Measurements from ENCODE around the gene PLXNB3. TPM values are rescaled to one million over a fixed set of nuclear protein-coding genes. Genes with fewer than 3 reads are reported as not detected.
A peak's percentile ranks its signal among the peaks of the same experiment; 100 is the strongest.

Gene PLXNB3
- total RNA-seq, 1 donor from 2014 or later: 34.8 TPM

- no peak for TF ChIP-seq CTCF (IDR thresholded peaks at IDR 0.05)
- H3K27ac Mint-ChIP-seq (ENCODE audit: unreplicated experiment): no peak overlapping the region
- H3K36me3 Mint-ChIP-seq (ENCODE audit: low read depth): peaks cover 2% of the 10 kb centered on the region
- H3K4me3 Mint-ChIP-seq (ENCODE audit: unreplicated experiment): no peak overlapping the region
- no peaks in the 10 kb centered on the region for H3K9me3 Mint-ChIP-seq (ENCODE audit: low read depth)
- peak; percentile 94 for DNase-seq (ENCODE audit: low spot score)
- H3K27me3 Mint-ChIP-seq (ENCODE audit: low read depth): no peaks in the 10 kb centered on the region
- peaks cover 11% of the 10 kb centered on the region for H3K4me1 Mint-ChIP-seq (ENCODE audit: low read depth)
Observed at GRCh38 chrX:153769158-153769864, 5.3 kb downstream of the PLXNB3 start.

- no peak for DNase-seq (ENCODE audit: low spot score)
- TF ChIP-seq CTCF (IDR thresholded peaks at IDR 0.05): no peak
- no peaks in the 10 kb centered on the region for H3K9me3 Mint-ChIP-seq (ENCODE audit: low read depth)
- H3K27ac Mint-ChIP-seq (ENCODE audit: unreplicated experiment): no peak overlapping the region
- no peak overlapping the region for H3K4me3 Mint-ChIP-seq (ENCODE audit: unreplicated experiment)
- peaks cover 2% of the 10 kb centered on the region for H3K36me3 Mint-ChIP-seq (ENCODE audit: low read depth)
- peaks cover 11% of the 10 kb centered on the region for H3K4me1 Mint-ChIP-seq (ENCODE audit: low read depth)
- no peaks in the 10 kb centered on the region for H3K27me3 Mint-ChIP-seq (ENCODE audit: low read depth)
Observed at GRCh38 chrX:153769865-153770600, 6.0 kb downstream of the PLXNB3 start.

GRCh38 chrX:153770601-153771414 lies 6.8 kb downstream of the PLXNB3 start:
- no peak for TF ChIP-seq CTCF (IDR thresholded peaks at IDR 0.05)
- peaks cover 7% of the 10 kb centered on the region for H3K4me1 Mint-ChIP-seq (ENCODE audit: low read depth)
- no peak overlapping the region for H3K4me3 Mint-ChIP-seq (ENCODE audit: unreplicated experiment)
- DNase-seq (ENCODE audit: low spot score): no peak
- H3K9me3 Mint-ChIP-seq (ENCODE audit: low read depth): no peaks in the 10 kb centered on the region
- no peaks in the 10 kb centered on the region for H3K27me3 Mint-ChIP-seq (ENCODE audit: low read depth)
- no peak overlapping the region for H3K27ac Mint-ChIP-seq (ENCODE audit: unreplicated experiment)
- peaks cover 2% of the 10 kb centered on the region for H3K36me3 Mint-ChIP-seq (ENCODE audit: low read depth)

GRCh38 chrX:153771415-153772315 lies 7.6 kb downstream of the PLXNB3 start:
- Mint-ChIP-seq H3K36me3 (ENCODE audit: low read depth) (peaks cover 2% of the 10 kb centered on the region), H3K4me3 (ENCODE audit: unreplicated experiment) (no peak overlapping the region), H3K27me3 (ENCODE audit: low read depth) (no peaks in the 10 kb centered on the region), H3K4me1 (ENCODE audit: low read depth) (peaks cover 3% of the 10 kb centered on the region), H3K27ac (ENCODE audit: unreplicated experiment) (no peak overlapping the region), H3K9me3 (ENCODE audit: low read depth) (no peaks in the 10 kb centered on the region)
- TF ChIP-seq CTCF (IDR thresholded peaks at IDR 0.05): no peak
- DNase-seq (ENCODE audit: low spot score): peak; percentile 93
